Body of pancreas (tissue), 4 donors: ENCODE measurements around the gene KRT32. TPM values are rescaled to one million over a fixed set of nuclear protein-coding genes. Genes with fewer than 3 reads are reported as not detected.

Experiments
- ATAC-seq: fragments of 150-250 bp; one replicate; pipeline ENCODE4 v1.9.1; 2016
- DNase-seq, 4 donors: peaks; one replicate each; pipeline ENCODE4 v3.0.0-alpha.2; 2019
- H3K27ac ChIP-seq, 4 donors: fragments of 200-600 bp; sonication (generic); 1 replicate in 3 of 4; 2 replicates in 1 of 4; pipeline versions ENCODE4 v1.5.1 to v1.6.1; 2016 to 2019; ENCODE audit warnings: mild to moderate bottlenecking in 1 of 4, mixed read lengths in 1 of 4, moderate library complexity in 1 of 4
- H3K27me3 ChIP-seq, 2 donors: fragments of 200-600 bp; sonication (generic); one replicate each; pipeline ENCODE4 v1.6.0; 2016; ENCODE audit warnings: mild to moderate bottlenecking in 1 of 2
- H3K36me3 ChIP-seq, 2 donors: fragments of 200-600 bp; sonication (generic); replicated peaks in 1 of 2; 2 replicates each; pipeline ENCODE4 v1.5.1; 2016; ENCODE audit warnings: low read depth in 2 of 2; ENCODE audit not compliant: insufficient read depth in 1 of 2
- H3K4me1 ChIP-seq: fragments of 200-600 bp; sonication (generic); one replicate; pipeline ENCODE4 v1.6.0; 2016
- H3K4me3 ChIP-seq, 2 donors: fragments of 200-600 bp; sonication (generic); 1 replicate in 1 of 2; 2 replicates in 1 of 2; pipeline ENCODE4 v1.5.1; 2016 to 2019
- H3K9me3 ChIP-seq, 3 donors: fragments of 200-600 bp; sonication (generic); 1 replicate in 2 of 3; 2 replicates in 1 of 3; pipeline ENCODE4 v1.5.1; 2016
- CTCF ChIP-seq, 7 experiments: fragments of 450-650 bp in 4 of 7; fragments of 200-600 bp in 3 of 7; sonication (generic) in 3 of 7; IDR thresholded peaks; one replicate each; pipeline ENCODE4 v1.5.1; 2016 to 2019; ENCODE audit warnings: antibody characterized with exemption in 7 of 7
- POLR2A ChIP-seq, 3 donors: fragments of 450-650 bp; IDR thresholded peaks; one replicate each; pipeline ENCODE4 v1.6.1; 2016; ENCODE audit warnings: antibody characterized with exemption in 3 of 3, mild to moderate bottlenecking in 2 of 3
- WGBS, 2 donors: methylation state at CpG; one replicate each; pipeline ENCODE4 v1.1.5; 2017; 5-methylcytosine and 5-hydroxymethylcytosine counted together
- intact Hi-C: fragments of 100-400 bp; cut with DNase I; formaldehyde crosslinking; loops from one replicate; pipeline ENCODE4 v1.15.1; 2023
- total RNA-seq, 2 donors: library from RNA; depleted of rRNA; stranded (reverse); fragments of >200 nt; gene quantifications; one replicate each; pipeline ENCODE4 v1.1.0, GENCODE V29; 2016

KRT32 gene
- total RNA-seq, 2 donors from 2014 or later, result not detected

- H3K4me1 ChIP-seq, result no peaks in the 10 kb centered on the region
- H3K36me3 ChIP-seq, result no peaks in the 10 kb centered on the region
- DNase-seq (no peak), ATAC-seq (no peak)
- H3K4me3 ChIP-seq, result no peak overlapping the region
- intact Hi-C loops, result no loop called here
- TF ChIP-seq POLR2A (IDR thresholded peaks at IDR 0.05) (no peak), CTCF (IDR thresholded peaks at IDR 0.05) (no peak)
- H3K27me3 ChIP-seq, result no peaks in the 10 kb centered on the region
- H3K9me3 ChIP-seq, result no peaks in the 10 kb centered on the region
- H3K27ac ChIP-seq, result no peak overlapping the region
- WGBS, 2 donors, result 59 to 62% methylated on average over 10 of the region's 10 CpGs
Observed at GRCh38 chr17:41490000-41490990, 23.1 kb upstream of the KRT32 start.

- DNase-seq (no peak), ATAC-seq (no peak)
- WGBS, 2 donors, result 81 to 87% methylated on average over 12 of the region's 12 CpGs
- no peak within 1 kb of the TSS for H3K4me3 ChIP-seq
- no peaks in the 10 kb centered on the region for H3K4me1 ChIP-seq
- H3K27me3 ChIP-seq, result no peaks in the 10 kb centered on the region
- no peaks in the 10 kb centered on the region for H3K9me3 ChIP-seq
- H3K36me3 ChIP-seq, result no peaks in the 10 kb centered on the region
- no peak for TF ChIP-seq POLR2A (IDR thresholded peaks at IDR 0.05)
- TF ChIP-seq CTCF (IDR thresholded peaks at IDR 0.05), result no peak
- intact Hi-C loops, result no loop called here
- no peak within 1 kb of the TSS for H3K27ac ChIP-seq
Observed at GRCh38 chr17:41489531-41489930, 22.3 kb upstream of the KRT32 start, which contains the start of gene KRT36. Gene KRT36 (minus strand): TSS chr17:41489910. CDS start chr17:41489864, 46 bp downstream.

- no peaks in the 10 kb centered on the region for H3K4me1 ChIP-seq
- intact Hi-C loops, result no loop called here
- DNase-seq, result peak; percentile 53 to 66 (median 56)
- TF ChIP-seq CTCF (IDR thresholded peaks at IDR 0.05) (peak; percentile 20 to 49 (median 42)), POLR2A (IDR thresholded peaks at IDR 0.05) (no peak)
- H3K4me3 ChIP-seq, result no peak overlapping the region
- WGBS, 2 donors, result 21 to 46% methylated on average over 12 to 29 of the region's 29 CpGs
- H3K27me3 ChIP-seq, result no peaks in the 10 kb centered on the region
- peak; percentile 52 for ATAC-seq
- H3K9me3 ChIP-seq, result no peaks in the 10 kb centered on the region
- H3K27ac ChIP-seq, result no peak overlapping the region
- no peaks in the 10 kb centered on the region for H3K36me3 ChIP-seq
Observed at GRCh38 chr17:41486809-41487530, 19.8 kb upstream of the KRT32 start.

- no peaks in the 10 kb centered on the region for H3K9me3 ChIP-seq
- TF ChIP-seq CTCF (IDR thresholded peaks at IDR 0.05), result no peak
- TF ChIP-seq POLR2A (IDR thresholded peaks at IDR 0.05), result no peak
- no peak overlapping the region for H3K27ac ChIP-seq
- no peaks in the 10 kb centered on the region for H3K27me3 ChIP-seq
- ATAC-seq (no peak), DNase-seq (no peak)
- no peaks in the 10 kb centered on the region for H3K36me3 ChIP-seq
- H3K4me1 ChIP-seq, result no peaks in the 10 kb centered on the region
- 82% methylated on average over 12 to 13 of the region's 13 CpGs for WGBS, 2 donors
- intact Hi-C loops, result no loop called here
- no peak overlapping the region for H3K4me3 ChIP-seq
Observed at GRCh38 chr17:41486316-41486715, 19.1 kb upstream of the KRT32 start.
